K562 (cell line): ENCODE data around the gene SLC16A1. TPM values are rescaled to one million over a fixed set of nuclear protein-coding genes. Genes with fewer than 3 reads are reported as not detected.

Experiments
- CBX5 ChIP-seq: IDR thresholded peaks from 2 replicates; pipeline ENCODE4 v1.6.1; 2014; ENCODE audit warnings: low read depth, borderline replicate concordance
- CREB1 ChIP-seq, 2 experiments: sonication (generic) in 1 of 2; formaldehyde crosslinking in 1 of 2; IDR thresholded peaks; 2 replicates each; pipeline versions ENCODE4 v1.6.1 to v1.8.0; 2012 to 2022; ENCODE audit warnings: inconsistent platforms in 1 of 2, mild to moderate bottlenecking in 1 of 2, missing genetic modification reagents in 1 of 2, moderate library complexity in 1 of 2
- EGR1 ChIP-seq: fragments of 450-650 bp; conservative IDR thresholded peaks from 2 replicates; pipeline ENCODE4 v1.6.1; 2017; ENCODE audit warnings: mild to moderate bottlenecking
- EP300 ChIP-seq: IDR thresholded peaks from 2 replicates; pipeline ENCODE4 v1.6.1; 2012; ENCODE audit warnings: low read length, improper control_type of control experiment
- HDAC8 ChIP-seq: fragments of 450-650 bp; IDR thresholded peaks from 2 replicates; pipeline ENCODE4 v1.6.1; 2016; ENCODE audit warnings: mild to moderate bottlenecking, missing genetic modification characterization, moderate library complexity, missing compliant biosample characterization
- HMG20A ChIP-seq: fragments of 450-650 bp; formaldehyde crosslinking; conservative IDR thresholded peaks from 2 replicates; pipeline ENCODE4 v1.4.0; 2020; ENCODE audit warnings: mild to moderate bottlenecking, mixed read lengths
- NFYB ChIP-seq: IDR thresholded peaks from 2 replicates; pipeline ENCODE4 v1.6.1; 2011; ENCODE audit warnings: mild to moderate bottlenecking, moderate library complexity; ENCODE audit not compliant: insufficient read length; ENCODE audit errors: extremely low read depth
- POLR2H ChIP-seq: IDR thresholded peaks from 2 replicates; pipeline ENCODE4 v1.6.1; 2016; ENCODE audit warnings: missing genetic modification characterization, low read depth, mild to moderate bottlenecking, control low read depth, missing compliant biosample characterization, moderate library complexity
- PRDM10 ChIP-seq: fragments of 450-650 bp; IDR thresholded peaks from 2 replicates; pipeline ENCODE4 v1.6.1; 2018; ENCODE audit not compliant: partially characterized antibody
- TRIM28 ChIP-seq: fragments of 450-650 bp; IDR thresholded peaks from 2 replicates; pipeline ENCODE4 v1.6.1; 2017
- ZBTB33 ChIP-seq: sonication (generic); formaldehyde crosslinking; IDR thresholded peaks from 2 replicates; pipeline ENCODE4 v1.8.1; 2023; ENCODE audit warnings: mild to moderate bottlenecking, missing genetic modification reagents
- ZNF143 ChIP-seq: sonication (generic); formaldehyde crosslinking; IDR thresholded peaks from 2 replicates; pipeline ENCODE4 v1.9.0; 2022; ENCODE audit warnings: mild to moderate bottlenecking, missing genetic modification reagents
- ZNF175 ChIP-seq: fragments of 200-800 bp; sonication (Bioruptor generic); IDR thresholded peaks from 2 replicates; pipeline ENCODE4 v1.6.1; 2016; ENCODE audit warnings: low read depth, mild to moderate bottlenecking, missing genetic modification characterization, missing compliant biosample characterization
- polyA plus RNA-seq, 8 experiments: library from polyadenylated mRNA; depleted of rRNA in 4 of 8; stranded (reverse) in 5 of 8; unstranded in 3 of 8; fragments of >200 nt; fragmentation: Nextera tagmentation in 2 of 8; fragmentation: Illumina TruSeq in 1 of 8; extraction: Ambion mirVana in 2 of 8; extraction: Trizol in 1 of 8; gene quantifications; 2 replicates each; pipeline versions ENCODE4 v1.2.1 to v1.2.3, GENCODE V29; 2011 to 2014; ENCODE audit warnings: inconsistent platforms in 1 of 8, missing spikeins in 1 of 8
- total RNA-seq, 7 experiments: library from RNA; depleted of rRNA in 6 of 7; stranded (reverse); fragments of >200 nt in 6 of 7; fragmentation: Illumina TruSeq in 2 of 7; extraction: Trizol in 2 of 7; gene quantifications; 2 replicates each; pipeline versions ENCODE4 v1.2.1 to v1.2.3, GENCODE V29; 2011 to 2021; ENCODE audit warnings: low replicate concordance in 1 of 7

The SLC16A1 gene
- total and polyA plus RNA-seq, 9 of the 15 experiments (the other 6 are each of a cell fraction or from before 2014, with no cell fraction given), result 73.1 to 244 (median 117) TPM

GRCh38 chr1:112906150-112906698 lies 49.8 kb downstream of the SLC16A1 start (continued):
- no peak for TF ChIP-seq PRDM10
- TF ChIP-seq TRIM28, result peak; percentile 83
- TF ChIP-seq EP300, result 0 out of 2 replicates have a peak, but pooled peaks have one; percentile 9
- TF ChIP-seq POLR2H (tag), result peak; percentile 56; the same call in 1 of the 2 replicates
- peak; percentile 72; the same call in 1 of the 2 replicates for TF ChIP-seq CBX5
- TF ChIP-seq NFYB, result peak; percentile 14
- 0 out of 2 replicates have a peak, but pooled peaks have one; percentile 44 for TF ChIP-seq ZNF175 (CRISPR knock-in tag)
- TF ChIP-seq CREB1 (IDR thresholded peaks at IDR 0.05), result no peak
- no peak for TF ChIP-seq CREB1 (CRISPR knock-in tag; IDR thresholded peaks at IDR 0.05)
- no peak for TF ChIP-seq ZNF143 (CRISPR knock-in tag)
- TF ChIP-seq EGR1, result 0 out of 2 replicates have a peak, but pooled peaks have one; percentile 12
- TF ChIP-seq HMG20A (CRISPR knock-in tag), result no peak
- TF ChIP-seq ZBTB33, result peak; percentile 98
- no peak for TF ChIP-seq HDAC8 (tag)
- TF ChIP-seq, all 486 proteins: peak for 20
